ENCODE results near the gene EBF3.

The EBF3 gene

DNA sequence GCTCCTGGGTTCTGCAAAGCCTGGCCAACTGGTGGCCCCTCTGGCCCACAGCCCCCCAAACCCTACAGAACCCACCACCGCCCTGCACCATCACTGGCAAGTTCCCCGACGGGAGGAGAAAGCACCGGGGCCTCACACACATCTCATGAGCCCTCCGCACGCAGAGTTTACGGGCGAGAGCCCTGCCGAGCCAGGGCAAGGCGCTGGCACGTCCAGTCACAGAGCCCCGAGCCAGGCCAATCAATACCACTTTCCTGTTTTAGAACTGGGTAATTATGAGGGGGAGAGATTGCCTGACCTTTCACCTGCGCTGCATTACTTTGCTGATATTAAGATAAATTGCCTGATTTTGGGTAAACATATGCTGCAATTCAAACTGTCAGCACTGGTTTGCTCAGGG is 113.3 kb downstream of the EBF3 start:
- no peaks in the 10 kb centered on the region for H3K9me3 Mint-ChIP-seq
- TF ChIP-seq, protein P1, sequence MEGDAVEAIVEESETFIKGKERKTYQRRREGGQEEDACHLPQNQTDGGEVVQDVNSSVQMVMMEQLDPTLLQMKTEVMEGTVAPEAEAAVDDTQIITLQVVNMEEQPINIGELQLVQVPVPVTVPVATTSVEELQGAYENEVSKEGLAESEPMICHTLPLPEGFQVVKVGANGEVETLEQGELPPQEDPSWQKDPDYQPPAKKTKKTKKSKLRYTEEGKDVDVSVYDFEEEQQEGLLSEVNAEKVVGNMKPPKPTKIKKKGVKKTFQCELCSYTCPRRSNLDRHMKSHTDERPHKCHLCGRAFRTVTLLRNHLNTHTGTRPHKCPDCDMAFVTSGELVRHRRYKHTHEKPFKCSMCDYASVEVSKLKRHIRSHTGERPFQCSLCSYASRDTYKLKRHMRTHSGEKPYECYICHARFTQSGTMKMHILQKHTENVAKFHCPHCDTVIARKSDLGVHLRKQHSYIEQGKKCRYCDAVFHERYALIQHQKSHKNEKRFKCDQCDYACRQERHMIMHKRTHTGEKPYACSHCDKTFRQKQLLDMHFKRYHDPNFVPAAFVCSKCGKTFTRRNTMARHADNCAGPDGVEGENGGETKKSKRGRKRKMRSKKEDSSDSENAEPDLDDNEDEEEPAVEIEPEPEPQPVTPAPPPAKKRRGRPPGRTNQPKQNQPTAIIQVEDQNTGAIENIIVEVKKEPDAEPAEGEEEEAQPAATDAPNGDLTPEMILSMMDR (IDR thresholded peaks at IDR 0.05; ENCODE audit: unreplicated experiment in 3 of 3): no peak
- peaks cover 6% of the 10 kb centered on the region for H3K27me3 Mint-ChIP-seq (ENCODE audit: low read depth)
- no peak overlapping the region for H3K27ac Mint-ChIP-seq
- peaks cover 23% of the 10 kb centered on the region for H3K36me3 Mint-ChIP-seq (ENCODE audit: low read depth)
- peaks cover 24% of the 10 kb centered on the region for H3K4me1 Mint-ChIP-seq
- H3K4me3 Mint-ChIP-seq: no peak overlapping the region

DNA sequence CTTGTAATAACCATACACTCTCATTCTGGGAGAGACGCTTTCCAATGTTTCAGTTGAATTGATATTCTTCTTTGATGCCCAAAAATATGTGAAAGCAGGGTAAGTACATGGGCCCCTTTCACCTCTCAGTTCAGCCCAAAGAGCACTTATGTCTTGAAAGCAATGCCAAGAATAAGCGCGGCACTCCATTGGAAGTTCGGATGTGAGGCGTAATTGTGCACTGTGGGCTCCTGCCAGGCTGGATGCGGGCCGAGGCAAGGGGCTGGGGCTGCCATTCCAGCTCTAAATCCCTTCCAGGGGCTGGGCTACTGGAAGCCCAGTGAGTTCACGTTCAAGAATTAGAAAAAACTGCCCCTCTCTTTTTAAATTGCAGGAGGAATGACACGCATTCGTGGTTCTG is 113.8 kb downstream of the EBF3 start:
- H3K27ac Mint-ChIP-seq: no peak overlapping the region

DNA sequence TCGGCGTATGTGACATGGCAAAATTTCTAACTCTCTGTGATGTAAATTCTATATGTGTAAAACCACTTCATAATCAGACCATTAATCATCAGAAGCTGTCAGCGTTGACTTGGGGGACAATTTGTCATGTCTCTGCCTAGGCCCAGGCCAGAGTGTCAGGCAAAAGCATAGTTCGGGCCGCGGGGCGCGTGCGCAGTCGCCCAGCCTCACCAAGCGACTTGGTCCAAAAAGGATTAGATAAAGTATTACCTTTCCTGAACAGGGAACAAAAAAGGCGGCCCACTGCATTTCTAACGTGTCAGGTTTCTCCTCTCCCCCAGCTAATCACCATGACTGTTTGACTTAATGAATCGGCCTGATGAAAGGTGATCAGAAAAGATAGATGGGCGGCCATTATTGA is 114.2 kb downstream of the EBF3 start:
- H3K4me1 Mint-ChIP-seq: peaks cover 24% of the 10 kb centered on the region
- TF ChIP-seq, protein P1 (IDR thresholded peaks at IDR 0.05; ENCODE audit: unreplicated experiment in 3 of 3): no peak
- H3K36me3 Mint-ChIP-seq (ENCODE audit: low read depth): peaks cover 18% of the 10 kb centered on the region
- no peak overlapping the region for H3K27ac Mint-ChIP-seq
- no peaks in the 10 kb centered on the region for H3K27me3 Mint-ChIP-seq (ENCODE audit: low read depth)
- no peaks in the 10 kb centered on the region for H3K9me3 Mint-ChIP-seq
- H3K4me3 Mint-ChIP-seq: no peak overlapping the region

More for the DNA sequence above, 113.8 kb downstream of the EBF3 start:
- H3K9me3 Mint-ChIP-seq: no peaks in the 10 kb centered on the region
- peaks cover 19% of the 10 kb centered on the region for H3K36me3 Mint-ChIP-seq (ENCODE audit: low read depth)
- peaks cover 24% of the 10 kb centered on the region for H3K4me1 Mint-ChIP-seq
- H3K4me3 Mint-ChIP-seq: no peak overlapping the region
- peaks cover 2% of the 10 kb centered on the region for H3K27me3 Mint-ChIP-seq (ENCODE audit: low read depth)
- TF ChIP-seq, protein P1 (IDR thresholded peaks at IDR 0.05; ENCODE audit: unreplicated experiment in 3 of 3): no peak

DNA sequence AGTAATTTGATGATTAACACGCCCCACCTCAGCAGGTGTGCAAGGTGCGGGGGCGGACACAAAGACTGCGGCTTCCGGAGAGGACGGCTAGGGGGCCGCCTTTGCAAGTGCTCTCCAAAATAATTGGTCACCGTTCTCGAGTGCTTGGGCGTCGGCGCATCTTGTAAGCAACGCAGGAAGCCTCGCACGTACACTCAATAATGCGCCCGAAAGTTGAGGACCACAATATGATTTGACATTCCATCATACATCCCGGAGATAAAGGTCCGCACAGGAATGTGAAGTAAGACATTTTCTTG is 114.7 kb downstream of the EBF3 start:
- Mint-ChIP-seq H3K36me3 (ENCODE audit: low read depth) (peaks cover 18% of the 10 kb centered on the region), H3K9me3 (no peaks in the 10 kb centered on the region), H3K4me1 (peaks cover 24% of the 10 kb centered on the region), H3K27ac (no peak overlapping the region), H3K4me3 (no peak overlapping the region), H3K27me3 (ENCODE audit: low read depth) (no peaks in the 10 kb centered on the region)
- TF ChIP-seq, protein P1 (IDR thresholded peaks at IDR 0.05; ENCODE audit: unreplicated experiment in 3 of 3): no peak

DNA sequence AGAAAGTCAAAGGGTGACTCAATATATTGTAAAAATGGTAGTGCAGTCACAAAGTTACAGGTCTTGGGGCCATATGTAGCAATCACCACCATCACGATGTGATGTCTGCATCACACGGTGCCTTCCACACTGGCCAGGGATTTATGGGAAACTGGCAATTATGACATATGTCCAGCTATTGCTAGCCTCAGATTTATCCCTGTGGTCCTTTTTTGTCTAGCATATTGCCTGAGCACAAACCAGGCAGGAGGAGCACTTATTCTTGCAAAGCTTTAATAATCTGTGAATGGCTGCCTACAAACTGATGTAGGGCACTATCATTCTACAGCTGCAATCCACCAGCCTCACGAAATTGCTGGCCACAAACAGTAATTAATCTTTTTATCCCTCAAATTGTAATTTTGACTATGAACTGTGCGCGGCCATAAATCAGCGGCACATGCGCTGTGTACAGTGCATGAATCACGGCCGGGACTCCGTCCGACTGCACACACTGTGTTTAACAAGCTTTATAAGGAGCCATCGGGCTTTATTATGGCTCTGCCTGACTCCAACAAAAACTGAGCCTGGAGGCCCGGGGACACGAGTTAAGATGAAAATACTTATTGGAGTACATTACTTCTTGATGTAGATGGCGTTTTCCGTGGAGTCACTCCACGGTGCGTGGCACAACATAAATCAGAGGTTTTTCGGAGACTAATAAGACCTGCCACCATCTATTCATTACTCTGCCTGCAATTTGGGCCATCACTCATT is 115.2 kb downstream of the EBF3 start:
- Mint-ChIP-seq H3K36me3 (ENCODE audit: low read depth) (peaks cover 18% of the 10 kb centered on the region), H3K27me3 (ENCODE audit: low read depth) (no peaks in the 10 kb centered on the region), H3K4me1 (peaks cover 20% of the 10 kb centered on the region), H3K9me3 (no peaks in the 10 kb centered on the region), H3K4me3 (no peak overlapping the region), H3K27ac (no peak overlapping the region)
- TF ChIP-seq, protein P1 (IDR thresholded peaks at IDR 0.05; ENCODE audit: unreplicated experiment in 3 of 3): no peak

Data from nephron (organoid).